Measurements from ENCODE around the gene ZDHHC9. TPM values are rescaled to one million over a fixed set of nuclear protein-coding genes. Genes with fewer than 3 reads are reported as not detected.

ZDHHC9 gene
- total RNA-seq, 2 donors from 2014 or later: 14.4 to 22.1 TPM

GRCh38 chrX:129791336-129791735, 52.4 kb downstream of the ZDHHC9 start:
- intact Hi-C loops (cut with DNase I): no loop called here
- DNase-seq: no peak
- no peak for ATAC-seq

DNA sequence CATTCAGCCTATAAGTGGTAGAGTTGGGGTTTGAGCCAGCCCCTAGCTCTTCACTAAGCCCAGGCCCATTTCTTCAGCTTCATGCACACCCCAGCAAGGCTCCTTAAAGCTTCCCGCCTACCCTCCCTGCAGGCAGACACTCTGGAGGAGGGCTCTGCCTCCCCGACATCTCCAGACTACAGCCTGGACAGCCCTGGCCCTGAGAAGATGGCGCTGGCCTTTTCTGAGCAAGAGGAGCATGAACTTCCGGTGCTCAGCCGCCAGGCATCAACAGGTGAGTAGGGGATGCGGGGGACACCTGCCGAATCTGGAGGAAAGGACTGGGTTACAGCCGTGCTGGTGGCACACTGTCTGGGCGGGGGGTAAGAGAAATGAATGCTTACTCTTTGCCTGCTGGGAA, 52.9 kb downstream of the ZDHHC9 start:
- ATAC-seq (no peak), DNase-seq (no peak)
- intact Hi-C loops (cut with DNase I): no loop called here

DNA sequence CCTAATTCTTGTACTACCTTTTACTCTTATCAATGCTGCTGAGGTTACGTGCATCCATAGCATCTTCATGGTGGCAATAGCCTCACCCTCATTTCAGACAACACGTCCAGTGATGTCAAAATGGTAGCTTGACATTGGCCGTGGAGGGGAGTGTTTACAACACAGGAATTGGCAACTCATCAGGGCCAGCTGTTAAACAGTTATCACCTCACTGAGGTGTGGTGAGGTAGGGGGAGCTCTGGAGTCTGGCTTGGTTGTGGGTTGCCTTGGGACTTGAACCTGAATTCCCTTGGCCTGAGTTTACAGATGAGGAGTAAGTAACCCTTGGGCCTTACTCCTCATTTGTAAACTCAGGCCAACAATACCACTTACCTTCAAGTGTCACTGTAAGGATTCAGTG, 53.5 kb downstream of the ZDHHC9 start:
- intact Hi-C loops (cut with DNase I): no loop called here
- DNase-seq: no peak
- ATAC-seq: no peak

GRCh38 chrX:129788527-129788926, 55.2 kb downstream of the ZDHHC9 start:
- intact Hi-C loops (cut with DNase I): no loop called here
- DNase-seq (no peak), ATAC-seq (no peak)

GRCh38 chrX:129787336-129788055, 56.2 kb downstream of the ZDHHC9 start:
- DNase-seq (no peak), ATAC-seq (no peak)
- intact Hi-C loops (cut with DNase I): no loop called here

DNA sequence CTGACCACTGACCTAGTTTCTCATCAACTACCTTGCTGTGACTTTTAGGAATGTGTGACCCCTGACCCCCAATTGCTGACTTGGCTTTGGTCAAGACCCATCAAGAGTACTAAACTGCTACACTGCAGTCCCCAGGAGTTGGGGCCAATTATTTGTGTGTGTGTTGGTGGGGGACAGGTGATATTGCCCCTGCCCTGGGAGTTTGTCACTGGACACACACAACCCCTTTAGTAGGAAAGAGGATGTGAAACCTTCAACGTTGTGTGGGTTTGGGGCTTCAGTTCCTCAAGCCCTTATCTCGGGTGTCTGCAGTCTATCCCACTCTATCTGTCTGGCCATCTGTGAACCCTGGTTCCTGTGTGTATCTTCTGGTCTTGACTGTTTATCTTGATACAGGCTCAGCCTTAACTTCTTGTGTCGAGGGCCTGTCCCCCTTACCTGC, 57.5 kb downstream of the ZDHHC9 start:
- ATAC-seq: no peak
- intact Hi-C loops (cut with DNase I): no loop called here
- DNase-seq: no peak

GRCh38 chrX:129785160-129785947, 58.3 kb downstream of the ZDHHC9 start:
- peak; percentile 1 for DNase-seq
- intact Hi-C loops (cut with DNase I): no loop called here
- ATAC-seq: no peak

DNA sequence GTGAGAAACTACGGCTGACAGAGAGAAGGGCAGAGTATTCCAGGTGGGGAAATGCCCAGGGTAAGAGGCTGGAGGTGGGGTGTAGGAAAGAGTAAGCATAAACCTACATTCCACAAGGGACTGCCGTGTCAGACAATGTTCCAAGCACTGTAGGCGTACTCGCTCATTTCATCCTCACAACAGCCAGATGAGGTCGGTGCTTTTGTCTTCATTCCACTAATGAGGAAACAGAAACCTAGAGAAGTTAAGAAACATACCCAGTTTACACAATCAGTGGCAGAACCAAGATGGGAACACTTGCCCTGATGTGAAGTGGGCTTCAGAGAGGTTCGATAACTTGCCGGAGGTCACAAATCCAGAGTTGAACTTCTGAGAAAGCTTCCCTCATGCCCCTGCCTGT, 59.3 kb downstream of the ZDHHC9 start:
- DNase-seq: no peak
- no peak for ATAC-seq
- intact Hi-C loops (cut with DNase I): no loop called here

DNA sequence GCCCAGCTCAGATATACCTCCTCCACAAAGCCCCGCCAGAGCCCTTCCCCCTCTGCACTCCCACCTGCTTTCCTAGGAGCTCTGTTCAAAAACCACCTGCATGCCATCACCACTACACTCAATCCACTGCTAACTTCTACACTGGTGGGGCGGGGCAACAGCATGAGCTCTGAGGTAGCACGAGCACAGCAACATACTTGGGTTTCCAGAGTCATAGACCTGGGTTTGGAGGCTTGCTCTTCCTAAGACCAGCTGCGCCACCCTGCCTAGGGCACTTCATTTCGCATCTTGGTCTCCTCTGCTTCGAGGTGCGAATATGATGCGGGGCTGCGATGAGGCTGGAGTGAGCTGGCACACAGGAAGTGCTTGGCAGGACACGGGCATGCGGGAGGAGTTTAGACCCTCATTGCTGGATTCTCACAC, 60.4 kb downstream of the ZDHHC9 start:
- no peak for DNase-seq
- ATAC-seq: no peak
- intact Hi-C loops (cut with DNase I): no loop called here

GRCh38 chrX:129782706-129783105, 61.0 kb downstream of the ZDHHC9 start:
- no peak for DNase-seq
- no peak for ATAC-seq
- intact Hi-C loops (cut with DNase I): no loop called here

GRCh38 chrX:129781680-129782495, 61.8 kb downstream of the ZDHHC9 start:
- no peak for ATAC-seq
- intact Hi-C loops (cut with DNase I): no loop called here
- no peak for DNase-seq

DNA sequence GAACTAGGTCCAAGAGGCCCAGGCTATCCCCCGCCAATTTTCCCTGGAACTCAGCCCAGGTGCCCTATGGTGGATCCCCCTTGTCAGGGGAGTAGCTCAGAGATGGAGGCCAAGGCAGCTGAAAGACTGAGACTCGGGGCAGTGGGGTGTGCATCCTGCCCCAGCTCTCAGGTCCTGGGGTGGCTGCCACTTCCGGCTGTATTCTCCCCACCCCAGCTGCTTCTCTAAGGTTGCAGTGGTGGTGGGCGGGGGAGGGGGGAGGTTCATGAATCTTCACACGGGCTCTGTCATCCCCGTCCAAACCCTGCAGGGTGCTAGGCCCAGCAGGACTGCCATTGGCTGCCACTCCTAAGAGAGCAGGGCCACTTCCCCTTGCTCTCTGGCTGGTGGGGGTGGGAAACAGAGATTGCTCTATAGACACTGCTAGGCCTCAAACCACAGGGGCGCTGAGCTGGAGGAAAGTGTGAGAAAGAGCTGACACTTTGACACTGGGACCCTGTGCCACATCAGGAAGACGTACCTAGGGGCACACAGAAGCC, 62.5 kb downstream of the ZDHHC9 start:
- ATAC-seq: peak; percentile 54 to 70
- peak; percentile 43 for DNase-seq
- intact Hi-C loops (cut with DNase I): no loop called here

DNA sequence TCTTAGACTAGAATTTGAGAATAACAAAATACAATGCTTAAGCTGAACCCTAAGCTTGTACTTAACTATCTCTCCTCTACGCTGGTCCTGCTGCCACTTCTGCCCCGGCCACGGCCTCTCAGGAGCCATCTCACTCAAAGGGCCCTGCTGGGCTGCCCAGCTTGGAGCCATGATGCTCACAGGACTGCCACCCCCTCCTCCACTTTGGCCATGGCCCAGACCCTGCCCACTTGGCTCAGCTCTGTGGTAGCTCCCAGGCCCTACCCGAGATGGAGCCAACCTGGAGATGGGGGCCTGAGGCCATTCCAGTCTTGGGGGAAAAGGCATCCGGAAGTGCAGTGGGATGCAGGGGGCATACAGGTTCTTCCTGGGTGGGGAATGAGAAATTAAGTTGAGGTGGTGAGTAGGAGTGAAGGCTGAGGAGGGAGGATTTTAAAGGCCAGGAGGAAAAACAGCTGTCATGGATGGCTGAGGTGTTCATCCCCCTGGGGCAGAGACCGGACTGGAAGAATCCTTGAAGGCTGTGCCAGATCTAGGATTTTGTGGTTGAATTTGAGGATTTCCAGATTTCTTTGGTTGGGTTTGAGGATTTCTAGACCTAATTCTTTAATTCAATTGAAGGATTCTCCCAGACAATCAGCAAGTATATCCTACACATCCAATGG, 63.1 kb downstream of the ZDHHC9 start:
- ATAC-seq (peak in 1 of 2 donors; percentile 22), DNase-seq (peak; percentile 17)
- intact Hi-C loops (cut with DNase I): no loop called here

- peak; percentile 60 for ATAC-seq
- peak; percentile 61 for DNase-seq
- intact Hi-C loops (cut with DNase I): no loop called here
Observed at GRCh38 chrX:129779747-129780146, 63.9 kb downstream of the ZDHHC9 start, which contains the start of gene SASH3. TSS of gene SASH3 (plus strand) at chrX:129779949. CDS start at chrX:129780098, 149 bp downstream.

DNA sequence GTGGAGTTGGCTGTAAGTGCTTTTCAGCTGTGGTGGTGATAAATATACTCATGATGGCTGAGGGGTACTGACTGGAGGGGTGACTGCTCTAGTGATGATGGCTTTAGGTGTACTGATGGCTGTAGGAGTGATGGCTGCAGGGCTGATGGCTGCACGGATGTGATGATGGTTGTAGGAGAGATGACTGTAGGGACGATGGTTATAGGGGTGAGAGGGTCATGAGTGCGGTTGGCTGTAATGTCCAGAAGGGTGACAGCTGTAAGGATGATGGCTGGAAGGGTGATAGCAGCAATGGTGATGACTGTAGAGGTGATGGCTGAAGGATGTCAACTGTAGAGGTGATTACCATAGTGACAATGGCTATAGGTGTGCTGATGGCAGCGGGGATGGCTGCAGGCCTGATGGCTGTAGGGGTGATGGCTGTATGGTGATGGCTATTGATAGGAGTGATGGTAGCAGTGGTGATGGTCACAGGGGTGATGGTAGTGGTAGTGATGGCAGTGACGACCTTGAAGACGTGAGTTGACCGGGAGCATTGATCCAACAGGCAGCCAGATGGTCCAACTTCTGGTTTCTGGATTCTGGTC, 64.5 kb downstream of the ZDHHC9 start:
- no peak for DNase-seq
- ATAC-seq: no peak
- intact Hi-C loops (cut with DNase I): no loop called here

DNA sequence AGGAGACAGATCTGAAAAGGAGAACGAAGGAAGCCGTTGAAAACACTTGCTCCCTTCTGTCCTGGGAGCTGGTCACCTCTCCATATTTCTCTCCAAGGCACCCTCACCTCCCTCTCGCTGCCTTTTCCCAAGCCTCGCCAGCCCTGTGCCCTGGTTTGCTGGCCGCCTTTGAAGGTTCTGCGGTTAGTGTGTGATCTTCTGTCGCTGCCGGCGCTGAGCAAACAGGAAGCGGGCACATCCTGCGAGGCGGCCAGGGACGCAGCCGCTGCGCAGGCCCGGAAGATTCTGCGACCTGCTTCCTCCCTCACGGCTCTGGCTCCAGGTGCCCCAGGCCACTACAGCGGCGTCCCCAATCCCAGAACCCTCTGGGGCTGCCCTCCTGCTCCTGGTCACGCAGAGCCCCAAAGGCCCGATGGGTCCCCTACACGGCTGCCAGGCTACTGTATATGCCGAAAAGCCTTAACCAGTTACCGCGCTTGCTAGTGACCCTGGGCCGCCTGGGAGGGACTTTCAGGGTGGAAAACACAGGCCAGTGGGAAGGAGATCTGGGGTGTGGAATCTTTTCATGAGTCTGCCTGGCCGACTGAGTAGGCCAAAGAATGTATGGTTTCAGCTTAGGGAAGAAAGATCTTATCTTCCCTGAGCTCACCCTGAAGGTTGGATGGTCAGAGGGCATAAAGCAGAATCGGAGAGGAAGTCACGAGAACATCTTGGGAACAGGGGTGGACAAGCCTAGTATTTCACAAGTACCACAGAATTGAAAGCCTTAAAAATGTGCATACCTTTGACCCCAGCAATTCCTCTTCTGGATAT, 66.3 kb downstream of the ZDHHC9 start:
- ATAC-seq (peak; percentile 35 to 49), DNase-seq (peak; percentile 52)
- intact Hi-C loops (cut with DNase I): no loop called here

DNA sequence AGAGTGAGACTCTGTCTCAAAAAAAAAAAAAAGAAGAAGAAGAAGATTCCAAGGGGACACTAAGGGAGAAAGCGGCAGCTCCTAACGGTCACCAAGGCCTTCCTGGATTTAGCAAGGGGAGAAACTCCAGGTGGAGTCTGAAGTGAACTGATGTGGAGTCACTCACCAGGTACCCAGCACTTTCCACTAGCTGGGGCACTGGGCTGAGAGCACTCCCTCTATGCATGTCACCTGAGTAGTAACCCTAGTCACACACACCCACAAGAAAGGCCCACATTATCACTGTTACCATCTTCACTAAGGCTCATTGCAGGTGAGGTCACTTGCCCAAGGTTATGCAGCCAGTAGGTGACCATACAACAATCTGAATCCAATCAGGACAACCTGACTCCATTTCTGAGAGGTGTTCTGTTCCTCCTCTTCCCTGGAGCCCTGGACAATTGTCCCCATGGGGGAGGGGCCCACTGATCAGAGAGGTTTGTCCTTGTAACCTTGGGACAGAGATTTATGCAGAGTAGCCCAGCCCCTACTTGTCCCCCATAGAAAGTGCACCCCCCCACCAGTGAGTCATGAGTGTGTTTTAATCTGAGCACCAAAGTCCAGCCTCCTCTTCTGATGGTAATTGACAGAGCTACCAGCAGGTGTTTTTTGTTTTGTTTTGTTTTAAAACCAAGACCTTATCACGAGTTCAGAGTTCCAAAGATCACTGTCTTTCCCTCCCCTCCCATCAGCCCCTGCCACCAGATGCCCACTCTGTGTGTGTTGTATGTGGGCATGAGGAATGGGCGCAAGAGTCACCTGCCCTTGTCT, 69.8 kb downstream of the ZDHHC9 start:
- intact Hi-C loops (cut with DNase I): no loop called here
- ATAC-seq (no peak), DNase-seq (no peak)
